ENCODE data around the gene DNAH17. TPM values are rescaled to one million over a fixed set of nuclear protein-coding genes. Genes with fewer than 3 reads are reported as not detected.

DNAH17 gene
- total RNA-seq, 4 donors from 2014 or later: under 0.01 TPM; not detected in 2

DNA sequence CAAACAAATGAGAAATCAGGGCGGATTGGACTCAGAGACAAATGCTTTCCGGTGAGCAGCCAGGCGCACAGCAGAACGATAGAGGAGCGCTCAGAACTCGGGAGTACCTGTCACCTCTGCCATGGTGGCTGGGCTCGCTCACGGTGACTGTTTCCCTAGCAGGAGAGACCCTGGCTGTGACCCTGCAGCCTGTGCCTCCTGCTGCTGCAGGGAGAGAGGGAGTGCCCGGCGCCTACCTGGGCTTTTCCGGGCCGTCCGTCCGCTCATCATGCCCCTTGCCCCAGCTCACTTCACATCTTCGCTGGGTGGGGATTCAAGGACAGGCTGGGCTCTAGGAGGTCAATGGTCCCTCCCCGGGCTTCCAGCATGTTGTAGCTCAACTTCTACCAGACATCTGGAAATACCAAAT is 14.1 kb upstream of the DNAH17 start:
- peak overlapping the region in 2 of 4 donors; percentile 76 to 80 for H3K27ac ChIP-seq
- H3K36me3 ChIP-seq: no peaks in the 10 kb centered on the region
- DNase-seq (ENCODE audit: low spot score in 2 of 2): no peak
- H3K9me3 ChIP-seq: no peaks in the 10 kb centered on the region
- WGBS, 2 donors: 54 to 77% methylated on average over 6 to 16 of the region's 16 CpGs
- H3K27me3 ChIP-seq: no peaks in the 10 kb centered on the region
- no peak for TF ChIP-seq POLR2A (IDR thresholded peaks at IDR 0.05)
- TF ChIP-seq, protein P1, sequence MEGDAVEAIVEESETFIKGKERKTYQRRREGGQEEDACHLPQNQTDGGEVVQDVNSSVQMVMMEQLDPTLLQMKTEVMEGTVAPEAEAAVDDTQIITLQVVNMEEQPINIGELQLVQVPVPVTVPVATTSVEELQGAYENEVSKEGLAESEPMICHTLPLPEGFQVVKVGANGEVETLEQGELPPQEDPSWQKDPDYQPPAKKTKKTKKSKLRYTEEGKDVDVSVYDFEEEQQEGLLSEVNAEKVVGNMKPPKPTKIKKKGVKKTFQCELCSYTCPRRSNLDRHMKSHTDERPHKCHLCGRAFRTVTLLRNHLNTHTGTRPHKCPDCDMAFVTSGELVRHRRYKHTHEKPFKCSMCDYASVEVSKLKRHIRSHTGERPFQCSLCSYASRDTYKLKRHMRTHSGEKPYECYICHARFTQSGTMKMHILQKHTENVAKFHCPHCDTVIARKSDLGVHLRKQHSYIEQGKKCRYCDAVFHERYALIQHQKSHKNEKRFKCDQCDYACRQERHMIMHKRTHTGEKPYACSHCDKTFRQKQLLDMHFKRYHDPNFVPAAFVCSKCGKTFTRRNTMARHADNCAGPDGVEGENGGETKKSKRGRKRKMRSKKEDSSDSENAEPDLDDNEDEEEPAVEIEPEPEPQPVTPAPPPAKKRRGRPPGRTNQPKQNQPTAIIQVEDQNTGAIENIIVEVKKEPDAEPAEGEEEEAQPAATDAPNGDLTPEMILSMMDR (IDR thresholded peaks at IDR 0.05): no peak
- no peak for TF ChIP-seq EP300 (IDR thresholded peaks at IDR 0.05)
- peaks cover 0 to 25% (median 4%) of the 10 kb centered on the region in 4 donors for H3K4me1 ChIP-seq
- no peak overlapping the region for H3K4me3 ChIP-seq

DNA sequence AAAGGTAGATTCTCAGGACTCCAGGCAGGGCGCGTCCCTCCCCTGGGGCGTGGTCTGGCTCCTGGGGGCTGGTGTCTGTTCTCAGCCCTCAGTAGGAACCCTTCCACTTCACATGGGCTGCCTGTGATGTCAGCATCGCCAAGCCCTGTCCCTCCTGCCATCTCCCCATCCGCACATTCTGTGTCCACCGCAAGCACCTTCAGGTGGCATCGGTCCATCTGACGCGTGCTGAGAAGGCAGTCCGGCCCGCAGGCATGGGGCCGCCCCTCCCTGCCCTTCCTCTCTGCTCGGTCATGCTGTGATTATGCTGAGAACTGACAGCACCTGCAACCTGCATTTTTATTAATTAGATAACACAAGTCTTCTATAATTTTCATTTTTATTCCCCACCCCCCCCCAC is 12.7 kb upstream of the DNAH17 start:
- TF ChIP-seq, protein P1 (IDR thresholded peaks at IDR 0.05): no peak
- TF ChIP-seq POLR2A (IDR thresholded peaks at IDR 0.05): no peak
- no peak for TF ChIP-seq EP300 (IDR thresholded peaks at IDR 0.05)
- WGBS, 2 donors: 89 to 92% methylated on average over 13 of the region's 13 CpGs
- H3K4me3 ChIP-seq: no peak overlapping the region

DNA sequence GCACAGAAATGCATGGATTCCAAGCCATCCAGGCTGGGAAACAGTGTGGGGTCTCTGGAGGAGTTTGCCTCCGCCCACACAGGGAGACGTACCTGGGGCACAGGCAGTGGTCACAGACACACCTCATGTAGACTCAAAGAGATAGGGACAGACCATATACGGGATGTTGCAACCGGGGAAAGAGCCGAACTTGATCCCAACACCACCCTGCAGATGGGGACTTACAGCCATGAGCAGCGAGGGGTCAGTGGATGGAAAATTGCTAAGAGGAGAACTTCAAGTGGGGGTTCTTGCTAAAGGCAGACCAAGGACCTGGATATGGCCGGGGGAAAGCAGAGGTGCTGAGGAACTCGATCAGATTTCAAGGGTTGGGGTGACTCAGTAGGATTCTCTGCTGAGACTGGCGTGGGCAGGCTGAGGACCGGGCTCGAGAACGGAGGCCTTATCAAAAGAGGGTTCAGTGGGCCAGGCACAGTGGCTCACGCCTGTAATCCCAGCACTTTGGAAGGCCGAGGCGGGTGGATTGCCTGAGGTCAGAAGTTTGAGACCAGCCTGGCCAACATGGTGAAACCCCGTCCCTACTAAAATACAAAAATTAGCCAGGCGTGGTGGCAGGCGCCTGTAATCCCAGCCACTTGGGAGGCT is 12.0 kb upstream of the DNAH17 start:
- no peak for DNase-seq (ENCODE audit: low spot score in 2 of 2)
- no peak for TF ChIP-seq EP300 (IDR thresholded peaks at IDR 0.05)
- WGBS, 2 donors: 85 to 91% methylated on average over 18 of the region's 18 CpGs
- Histone ChIP-seq H3K4me3 (no peak overlapping the region), H3K36me3 (no peaks in the 10 kb centered on the region), H3K4me1 (peaks cover 0 to 25% (median 4%) of the 10 kb centered on the region in 4 donors), H3K27me3 (no peaks in the 10 kb centered on the region), H3K9me3 (no peaks in the 10 kb centered on the region), H3K27ac (no peak overlapping the region)

More for the DNA sequence above, 12.7 kb upstream of the DNAH17 start:
- no peak for DNase-seq (ENCODE audit: low spot score in 2 of 2)
- H3K27me3 ChIP-seq: no peaks in the 10 kb centered on the region
- peak overlapping the region in 2 of 4 donors; percentile 17 to 80 for H3K27ac ChIP-seq
- no peaks in the 10 kb centered on the region for H3K9me3 ChIP-seq
- H3K36me3 ChIP-seq: no peaks in the 10 kb centered on the region
- H3K4me1 ChIP-seq: peaks cover 0 to 25% (median 4%) of the 10 kb centered on the region in 4 donors

DNA sequence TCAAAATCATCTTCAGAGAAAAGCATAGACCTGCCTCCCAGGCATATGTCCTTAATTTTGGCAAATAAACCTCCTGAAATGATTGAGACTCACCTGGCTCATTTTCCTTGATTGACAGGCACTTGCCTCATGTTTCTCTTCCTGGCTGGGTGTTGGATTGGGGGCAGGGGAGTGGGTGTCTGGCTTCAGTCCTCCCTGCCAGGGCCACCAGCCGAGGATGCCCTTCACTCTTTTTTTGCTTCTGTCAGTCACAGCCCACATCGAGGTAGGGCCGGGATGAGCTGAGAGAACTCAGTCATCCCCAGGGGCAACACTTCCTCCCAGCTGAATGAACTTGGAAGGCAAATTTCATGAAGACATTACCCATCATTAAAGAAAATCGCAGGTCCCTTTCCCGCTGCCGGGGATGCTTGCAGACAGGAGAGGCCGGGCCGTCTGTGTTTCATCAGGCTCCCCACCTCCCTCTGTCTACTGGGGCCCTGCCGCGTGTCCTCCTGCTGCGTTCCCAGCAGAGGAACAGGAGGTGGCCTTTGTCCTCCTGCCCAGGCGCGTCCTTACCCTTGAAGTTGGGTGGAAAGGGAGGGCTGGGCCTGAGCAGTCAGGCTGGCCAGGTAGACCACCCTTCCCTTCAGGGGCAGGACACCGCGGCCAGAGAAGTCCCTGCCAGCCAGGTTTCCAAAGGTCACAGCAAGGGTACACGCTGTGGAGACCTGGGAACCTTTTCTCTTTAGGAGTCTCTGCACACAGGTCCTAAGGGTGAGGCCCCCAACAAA is 11.2 kb upstream of the DNAH17 start:
- TF ChIP-seq, protein P1 (IDR thresholded peaks at IDR 0.05): no peak
- TF ChIP-seq POLR2A (IDR thresholded peaks at IDR 0.05) (no peak), EP300 (IDR thresholded peaks at IDR 0.05) (no peak)
- no peaks in the 10 kb centered on the region for H3K36me3 ChIP-seq
- WGBS, 2 donors: 66 to 72% methylated on average over 12 of the region's 16 CpGs
- H3K27ac ChIP-seq: no peak overlapping the region
- no peaks in the 10 kb centered on the region for H3K27me3 ChIP-seq
- H3K4me1 ChIP-seq: peaks cover 0 to 25% (median 4%) of the 10 kb centered on the region in 4 donors
- no peak overlapping the region for H3K4me3 ChIP-seq
- no peak for DNase-seq (ENCODE audit: low spot score in 2 of 2)
- H3K9me3 ChIP-seq: no peaks in the 10 kb centered on the region

DNA sequence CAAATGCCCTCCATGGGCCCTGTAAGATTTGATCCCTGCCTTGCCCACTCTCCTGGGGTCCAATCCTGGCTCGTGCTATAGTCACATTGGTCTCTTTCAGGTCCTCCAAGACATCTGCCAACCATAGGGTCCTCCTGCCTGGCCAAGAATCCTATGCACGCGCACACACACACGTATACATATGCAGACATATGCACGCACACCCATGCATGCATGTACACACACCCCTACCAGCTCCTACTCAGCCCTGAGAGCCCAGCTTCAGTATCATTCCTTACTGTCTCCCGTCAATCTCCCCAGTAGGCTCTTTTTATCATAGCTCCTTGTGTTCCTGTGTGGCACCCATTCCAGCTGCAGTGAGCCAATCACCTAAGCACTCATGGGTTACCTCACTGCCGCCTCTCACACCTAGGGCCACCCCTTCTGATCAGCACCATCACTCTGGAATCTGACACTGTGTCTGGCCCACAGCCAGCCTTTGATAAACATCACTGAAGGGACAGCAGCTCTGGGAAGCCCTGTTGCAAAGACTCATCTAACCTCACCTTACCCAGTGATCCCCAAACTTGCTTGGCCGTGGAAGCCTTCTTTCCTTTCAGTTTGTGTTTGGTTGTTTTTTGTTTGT is 7.9 kb upstream of the DNAH17 start:
- no peaks in the 10 kb centered on the region for H3K27me3 ChIP-seq
- H3K4me1 ChIP-seq: no peaks in the 10 kb centered on the region
- H3K27ac ChIP-seq: no peak overlapping the region
- H3K9me3 ChIP-seq: no peaks in the 10 kb centered on the region
- no peak overlapping the region for H3K4me3 ChIP-seq
- no peak for DNase-seq (ENCODE audit: low spot score in 2 of 2)
- WGBS, 2 donors: 85 to 90% methylated on average over 8 of the region's 8 CpGs
- no peaks in the 10 kb centered on the region for H3K36me3 ChIP-seq
- TF ChIP-seq POLR2A (IDR thresholded peaks at IDR 0.05): no peak
- TF ChIP-seq EP300 (IDR thresholded peaks at IDR 0.05): no peak
- TF ChIP-seq, protein P1 (IDR thresholded peaks at IDR 0.05): no peak
